HG02678 (cell line): ENCODE measurements around the gene CDK5RAP2.

Experiments used
- ATAC-seq: cut with Tn5 transposase; IDR thresholded peaks from one replicate; pipeline ENCODE4 v1.9.1; 2021; ENCODE audit warnings: mild to moderate bottlenecking, moderate library complexity; ENCODE audit not compliant: unreplicated experiment

CDK5RAP2 gene

DNA sequence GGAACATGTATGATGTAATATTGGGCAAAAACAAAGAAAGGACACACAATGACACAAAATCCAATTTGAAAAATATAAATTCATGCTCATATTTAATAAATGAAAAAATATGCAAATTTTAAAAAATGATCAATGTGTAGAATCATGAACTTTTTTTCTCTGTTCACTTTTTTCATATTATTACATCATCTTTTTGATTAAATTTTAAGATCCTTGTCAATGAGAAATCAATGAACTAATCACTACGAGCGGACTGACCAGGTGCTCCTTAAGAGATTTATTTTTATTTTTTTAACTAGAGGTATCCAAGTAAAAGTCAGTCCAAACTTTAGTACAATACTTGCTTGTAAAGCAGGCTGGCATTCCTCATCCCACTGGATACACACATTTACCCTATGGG is 174.1 kb downstream of the CDK5RAP2 start:
- no peak for ATAC-seq

DNA sequence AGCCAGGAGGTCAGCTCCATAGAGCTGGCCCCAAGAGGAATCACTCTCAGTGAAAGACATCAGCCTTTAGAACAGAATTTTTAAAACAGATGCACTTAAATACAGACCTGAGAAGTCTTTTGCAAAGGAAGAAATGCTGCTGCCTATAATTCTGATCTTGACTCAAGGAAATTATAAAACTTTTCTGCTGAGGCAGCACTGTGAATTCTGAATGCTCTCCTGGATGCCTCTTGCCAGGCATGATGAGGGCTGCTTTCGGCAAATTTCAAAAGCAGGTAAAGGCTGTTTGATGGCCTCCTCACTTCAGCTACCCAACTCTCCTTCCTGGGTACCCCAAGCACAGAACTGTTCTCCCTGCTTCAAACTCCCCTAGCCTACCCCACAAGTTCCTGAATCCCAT is 174.8 kb downstream of the CDK5RAP2 start:
- ATAC-seq = no peak

DNA sequence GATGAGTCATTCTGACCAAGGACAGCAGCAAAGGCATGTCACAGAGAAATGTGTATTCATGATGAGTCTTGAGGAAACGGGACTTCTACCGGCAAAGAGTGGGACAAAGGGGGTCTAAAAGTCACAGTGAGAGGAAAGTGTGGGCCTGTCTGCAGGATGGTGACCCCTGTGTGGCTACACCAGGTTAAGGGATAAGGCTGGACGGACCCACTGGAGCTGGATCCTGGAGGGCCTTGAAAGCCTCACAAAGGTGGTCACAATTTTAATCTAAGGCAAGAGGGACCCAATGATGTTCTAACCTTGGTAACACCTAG is 176.5 kb downstream of the CDK5RAP2 start:
- no peak for ATAC-seq

DNA sequence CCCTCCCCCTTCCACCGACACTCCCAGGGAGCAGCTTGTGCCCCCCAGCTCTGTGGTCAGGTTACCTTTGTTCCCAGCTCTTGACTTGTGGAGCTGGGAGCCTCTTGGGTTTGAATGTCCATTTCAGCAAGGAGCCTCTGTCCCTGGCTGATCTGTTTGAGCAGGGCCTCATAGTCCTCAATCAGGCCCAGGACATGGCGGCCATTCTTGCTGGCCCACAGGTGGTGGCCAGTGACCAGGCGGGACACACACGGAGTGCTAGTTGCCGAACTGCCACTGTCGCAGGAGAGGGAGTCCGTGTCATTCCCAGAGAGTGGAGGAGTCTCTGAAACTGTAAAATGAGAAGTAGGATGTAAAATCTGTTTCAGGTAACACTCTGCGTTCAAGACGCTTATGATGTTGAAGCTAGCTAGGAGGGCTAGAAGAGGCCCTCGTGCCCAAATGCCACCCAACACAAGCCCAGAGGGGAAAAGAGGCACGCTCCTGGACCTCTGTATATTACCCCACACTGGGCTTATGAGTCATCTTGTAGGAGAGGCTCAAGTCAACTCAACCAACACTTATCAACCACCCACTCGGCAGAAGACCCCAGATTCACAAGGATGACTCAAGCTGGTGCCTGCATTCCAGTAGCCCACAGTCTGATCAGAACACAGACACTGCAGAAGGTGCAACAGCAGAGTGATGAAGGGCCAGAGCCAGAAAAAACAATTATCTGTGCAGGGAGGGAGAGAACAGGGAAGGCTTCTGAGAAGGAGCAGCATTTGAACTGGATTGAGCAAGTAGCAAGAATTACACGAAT is 177.0 kb downstream of the CDK5RAP2 start:
- no peak for ATAC-seq

DNA sequence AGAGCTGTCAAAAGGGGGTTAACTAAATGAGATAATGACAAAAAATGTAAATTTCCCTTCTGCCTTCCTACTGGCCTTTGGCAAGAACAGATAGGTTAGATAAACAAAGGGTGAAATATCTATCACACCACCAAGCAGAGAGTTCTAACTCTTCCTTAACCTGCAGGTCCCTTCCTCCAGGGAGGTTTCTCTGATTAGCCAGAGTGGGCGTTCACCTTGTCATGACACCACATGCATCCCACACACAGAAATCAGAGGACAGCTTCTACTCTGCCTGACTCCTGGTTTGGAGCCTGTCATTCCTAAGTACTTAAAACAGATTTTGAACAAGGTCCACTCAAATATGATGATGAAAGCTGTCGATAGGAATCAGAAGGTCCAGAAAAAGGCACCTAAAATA is 180.0 kb downstream of the CDK5RAP2 start:
- no peak for ATAC-seq

DNA sequence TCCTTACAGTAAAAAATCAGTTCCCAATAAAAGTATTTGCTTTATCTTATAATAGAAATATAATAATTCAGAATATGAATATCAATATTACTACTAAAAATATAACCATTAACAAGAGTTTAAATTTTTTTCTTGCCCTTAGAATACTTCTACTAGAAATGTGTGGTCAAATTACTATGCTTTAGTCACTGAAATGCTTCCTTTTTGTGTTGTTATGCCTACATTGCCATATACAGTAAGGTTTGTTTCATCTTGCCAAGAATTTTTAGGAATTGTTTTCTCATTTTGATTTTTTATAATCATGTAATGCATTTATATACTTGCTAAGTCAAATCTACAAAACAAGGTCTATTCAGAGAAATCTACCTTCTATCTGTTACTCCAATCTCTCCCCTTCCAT is 181.7 kb downstream of the CDK5RAP2 start:
- ATAC-seq = no peak

DNA sequence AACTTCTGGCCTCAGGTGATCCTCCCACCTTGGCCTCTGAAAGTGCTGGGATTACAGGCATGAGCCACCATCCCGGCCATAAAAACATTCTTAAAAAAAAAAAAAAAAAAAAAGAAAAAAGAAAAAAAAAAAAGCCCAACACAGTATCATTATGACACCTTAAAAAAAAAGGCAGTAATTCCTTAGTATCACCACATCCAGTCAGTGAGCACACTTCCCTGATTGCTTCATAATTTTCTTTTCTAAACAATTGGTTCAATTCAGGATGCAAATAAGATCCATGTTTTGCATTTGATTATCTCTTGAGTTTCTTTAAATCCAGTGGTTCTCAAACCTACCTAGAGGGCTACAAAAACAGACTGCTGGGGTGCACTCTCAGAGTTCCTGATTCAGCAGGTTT is 182.5 kb downstream of the CDK5RAP2 start:
- no peak for ATAC-seq

DNA sequence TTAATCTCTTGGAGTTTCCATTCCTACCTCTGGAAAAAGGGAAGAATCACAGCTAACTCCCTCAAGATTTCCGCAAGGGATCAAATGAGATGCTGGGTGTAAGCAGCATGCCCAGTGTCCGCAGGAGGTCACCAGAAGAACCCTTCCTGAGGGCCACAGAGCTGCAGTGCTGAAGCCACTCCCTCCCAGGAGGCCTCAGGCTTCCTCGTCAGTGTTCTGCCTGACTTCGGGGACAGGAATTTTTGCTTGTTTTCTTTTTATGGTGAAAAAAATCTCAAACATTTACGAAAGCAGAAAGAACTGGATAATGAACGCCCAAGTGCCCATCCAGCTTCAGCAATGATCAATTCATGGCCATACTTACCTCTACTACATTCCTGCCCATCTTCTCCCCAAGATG is 183.0 kb downstream of the CDK5RAP2 start:
- ATAC-seq = no peak

DNA sequence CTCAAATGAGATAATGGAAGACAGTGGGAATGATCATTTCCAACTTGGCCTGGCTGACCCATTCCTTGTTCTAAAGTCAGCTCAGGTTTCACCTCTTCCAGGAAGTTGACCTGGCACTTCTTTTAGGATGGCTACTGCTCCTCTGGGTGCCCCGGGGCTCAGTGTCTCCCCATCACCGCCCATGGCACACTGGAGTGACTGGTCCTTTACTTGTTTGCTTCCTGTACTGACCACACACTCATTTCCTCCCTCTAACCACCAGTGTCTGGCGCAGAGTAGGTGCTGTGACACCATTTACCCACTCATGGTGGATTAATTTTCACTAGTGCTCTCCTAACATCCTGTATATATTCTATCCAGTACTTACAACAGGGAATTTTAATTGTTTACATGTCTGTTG is 183.5 kb downstream of the CDK5RAP2 start:
- ATAC-seq = no peak

DNA sequence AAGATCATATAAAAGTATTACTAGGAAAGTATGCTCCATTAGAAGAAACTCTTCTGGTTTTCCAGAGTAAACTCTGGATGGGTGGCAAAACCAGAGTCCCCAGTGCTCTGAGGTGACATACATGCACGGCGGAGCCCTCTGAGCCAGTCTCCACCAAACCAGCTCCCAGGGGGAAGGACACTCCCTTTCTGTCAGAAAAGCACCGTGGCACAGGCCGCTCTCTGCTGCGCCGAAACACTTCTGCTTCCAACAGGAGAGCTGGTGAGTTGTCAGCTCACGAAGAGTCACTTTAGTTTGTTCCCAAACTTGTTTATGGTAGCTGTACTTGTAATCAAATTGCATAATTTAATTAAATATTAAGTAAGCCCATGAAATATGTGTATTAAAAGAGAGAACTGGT is 184.6 kb downstream of the CDK5RAP2 start:
- no peak for ATAC-seq

DNA sequence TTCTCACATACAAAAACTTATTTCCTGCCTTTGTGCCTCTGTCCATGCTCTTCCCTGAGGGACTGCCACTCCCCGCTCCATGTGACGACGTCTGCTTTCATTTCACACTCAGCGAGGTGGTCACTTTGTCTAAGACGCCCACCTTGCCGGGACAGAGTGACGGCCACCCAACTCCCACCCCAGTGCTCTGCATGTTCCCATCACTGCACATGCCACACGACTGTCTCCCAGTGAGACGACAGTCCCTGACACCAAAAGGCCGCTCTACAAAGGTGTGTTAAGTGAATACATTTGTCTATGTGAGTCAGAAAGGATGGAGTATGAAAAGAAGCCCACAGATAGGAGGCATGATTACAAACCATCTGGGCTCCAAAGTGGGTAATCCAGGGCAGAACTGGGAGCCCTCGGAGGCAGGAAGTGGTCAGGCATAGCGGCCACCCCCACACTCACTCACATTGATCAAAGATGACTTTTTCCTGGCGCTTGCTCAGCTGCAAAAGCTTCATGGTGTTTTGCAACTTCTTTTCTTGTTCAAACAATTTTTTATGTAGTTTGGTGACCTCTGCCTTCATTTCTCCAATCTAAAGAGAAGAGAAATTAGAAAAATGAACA is 185.8 kb downstream of the CDK5RAP2 start:
- ATAC-seq = no peak

DNA sequence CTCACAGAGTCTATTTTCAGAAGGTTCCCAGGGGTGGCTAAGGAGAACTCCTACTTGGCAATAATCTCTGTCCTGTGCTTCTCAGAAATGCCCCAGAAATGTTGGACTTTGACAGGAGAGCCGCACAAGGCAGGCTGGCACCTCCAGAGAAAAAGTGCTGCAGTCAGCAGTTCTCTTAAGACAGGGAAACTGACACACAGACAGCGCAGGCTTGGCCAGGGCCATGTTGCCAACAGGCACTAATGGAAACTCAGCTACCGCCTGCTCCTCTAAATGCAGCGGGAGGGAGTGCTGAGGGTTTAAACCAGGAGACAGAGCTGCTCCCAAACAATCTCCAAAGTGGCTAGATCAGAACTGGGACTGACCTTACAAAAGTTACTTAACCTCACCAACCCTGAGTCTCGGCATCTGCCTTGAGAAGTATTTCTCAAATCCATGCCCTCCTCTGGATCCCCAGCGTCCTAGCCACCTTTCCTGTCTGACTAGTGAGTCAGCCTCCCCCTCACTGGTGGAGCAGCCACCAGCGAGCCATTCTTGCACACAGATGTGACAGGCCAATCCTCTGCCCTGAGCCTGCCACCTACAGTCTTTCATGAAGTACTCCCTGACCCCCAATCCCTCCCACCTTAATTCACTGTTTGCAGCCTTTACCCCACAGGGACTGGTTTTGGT is 186.4 kb downstream of the CDK5RAP2 start:
- no peak for ATAC-seq

DNA sequence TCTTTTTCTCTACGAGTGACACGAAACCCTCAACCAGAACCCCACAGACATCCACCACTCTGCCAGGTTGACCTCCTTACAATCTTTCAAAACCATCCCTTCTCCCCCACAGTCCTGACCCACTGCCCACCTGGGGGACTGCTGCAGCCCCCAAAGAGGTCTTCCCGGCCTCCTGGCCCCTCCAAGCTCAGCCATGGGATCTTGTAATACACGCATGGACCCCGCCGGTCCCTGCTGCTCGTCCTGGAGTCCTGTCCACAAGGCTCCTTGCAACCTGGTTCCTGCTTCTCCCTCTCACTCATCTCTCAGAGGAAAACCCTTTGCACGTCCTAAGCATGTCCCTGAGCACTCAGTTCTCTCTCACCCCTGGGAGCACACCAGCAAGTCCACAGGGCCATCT is 187.3 kb downstream of the CDK5RAP2 start:
- ATAC-seq = no peak

DNA sequence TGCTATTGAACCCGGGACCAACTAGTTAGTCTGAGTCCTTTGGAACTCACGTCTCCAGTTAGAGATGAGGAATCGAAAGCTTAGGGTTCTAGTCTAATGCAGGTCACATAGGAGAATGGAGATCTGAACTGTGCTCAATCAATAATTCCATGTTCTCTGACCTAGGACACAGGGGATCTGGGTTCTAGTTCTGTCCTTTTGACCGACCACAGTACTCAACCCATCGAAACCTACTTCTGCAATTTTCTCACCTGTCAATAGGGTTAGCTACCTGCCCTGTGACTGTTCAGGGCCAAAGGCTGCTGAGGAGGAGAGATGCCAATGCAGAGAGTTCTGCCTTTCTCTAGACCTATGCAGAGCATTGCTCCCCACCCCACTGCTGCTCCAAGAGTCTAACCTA is 187.7 kb downstream of the CDK5RAP2 start:
- ATAC-seq = no peak

DNA sequence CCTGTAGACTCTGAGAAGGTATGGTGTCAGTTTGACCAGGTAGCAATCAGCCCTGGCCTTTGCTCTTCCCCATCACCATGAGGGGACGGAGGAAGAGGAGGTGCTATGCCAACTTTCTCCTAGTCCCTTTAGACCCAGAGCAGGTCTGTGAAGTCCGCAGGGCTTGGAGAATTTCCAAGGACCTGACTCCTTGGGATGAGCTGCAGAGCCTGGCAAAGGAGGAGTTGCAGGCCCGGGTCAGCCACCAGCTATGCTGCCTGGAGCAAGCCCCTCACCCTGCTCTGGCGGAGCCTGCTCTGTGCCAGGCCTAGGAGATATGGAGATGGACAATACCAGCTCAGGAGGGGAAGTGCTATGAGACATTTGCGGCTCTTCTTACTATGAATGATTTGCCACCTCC is 188.3 kb downstream of the CDK5RAP2 start:
- no peak for ATAC-seq

DNA sequence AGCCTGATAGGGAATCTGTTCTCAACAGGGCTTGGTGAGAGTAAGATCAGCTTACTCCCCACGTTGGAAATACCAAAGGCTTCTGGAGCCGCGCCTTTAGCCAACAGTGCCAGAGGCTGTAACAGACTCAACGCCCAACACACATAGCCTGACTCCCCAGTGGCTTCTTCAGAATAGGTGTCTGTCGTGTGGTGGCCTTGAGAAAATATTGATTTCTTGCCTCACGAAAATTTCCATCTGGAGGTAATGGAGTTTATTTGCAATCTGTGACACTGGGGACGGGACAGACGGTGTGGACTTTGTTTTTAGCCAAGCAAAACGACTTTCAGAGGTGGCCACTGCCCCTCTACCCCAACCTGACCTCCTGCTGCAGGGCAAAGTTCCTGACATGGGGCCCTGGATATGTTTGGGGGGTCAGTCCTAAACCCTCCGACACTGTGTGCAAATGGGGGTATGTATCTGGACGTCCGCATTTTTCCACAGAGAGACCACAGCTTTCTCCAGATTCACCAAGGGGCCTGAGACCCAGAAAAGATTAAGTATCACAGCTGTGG is 189.3 kb downstream of the CDK5RAP2 start:
- no peak for ATAC-seq

DNA sequence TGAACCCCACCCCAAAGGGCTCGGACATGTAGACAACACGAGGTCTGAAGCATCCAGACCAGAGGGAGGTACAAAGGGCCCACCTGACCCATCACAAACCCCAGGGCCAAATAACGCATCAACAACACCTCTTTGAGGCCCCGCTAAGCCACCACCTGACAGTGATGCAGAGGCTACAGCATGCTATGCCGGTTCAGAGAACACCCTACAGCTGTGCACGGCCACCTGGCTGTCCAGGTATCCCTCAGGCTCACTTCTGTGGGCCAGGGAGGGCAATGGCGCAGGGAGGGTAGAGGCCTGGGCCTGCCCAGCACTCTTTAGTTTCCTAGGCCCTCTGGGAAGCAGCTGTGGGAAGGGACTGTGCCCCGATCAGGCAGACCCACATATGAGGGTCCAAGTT is 190.1 kb downstream of the CDK5RAP2 start:
- no peak for ATAC-seq

DNA sequence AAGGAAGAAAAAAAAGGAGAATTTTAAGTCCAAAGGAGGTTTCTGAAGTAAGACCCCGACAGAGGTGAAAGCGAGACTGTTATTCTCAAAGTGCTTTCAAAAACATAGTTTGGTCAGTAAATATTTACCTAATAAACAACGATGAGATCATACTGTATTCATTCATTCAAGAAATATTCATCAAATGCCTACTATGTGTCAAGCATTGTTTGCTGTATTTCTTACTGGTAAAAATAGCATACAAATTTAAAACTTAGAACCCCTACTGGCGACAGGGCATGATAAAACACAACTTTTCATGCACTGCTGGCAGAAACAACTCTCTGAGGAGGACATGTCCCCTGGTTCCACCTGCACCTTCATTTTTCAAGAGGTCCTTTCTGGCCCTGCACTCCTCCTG is 190.7 kb downstream of the CDK5RAP2 start:
- ATAC-seq = no peak

DNA sequence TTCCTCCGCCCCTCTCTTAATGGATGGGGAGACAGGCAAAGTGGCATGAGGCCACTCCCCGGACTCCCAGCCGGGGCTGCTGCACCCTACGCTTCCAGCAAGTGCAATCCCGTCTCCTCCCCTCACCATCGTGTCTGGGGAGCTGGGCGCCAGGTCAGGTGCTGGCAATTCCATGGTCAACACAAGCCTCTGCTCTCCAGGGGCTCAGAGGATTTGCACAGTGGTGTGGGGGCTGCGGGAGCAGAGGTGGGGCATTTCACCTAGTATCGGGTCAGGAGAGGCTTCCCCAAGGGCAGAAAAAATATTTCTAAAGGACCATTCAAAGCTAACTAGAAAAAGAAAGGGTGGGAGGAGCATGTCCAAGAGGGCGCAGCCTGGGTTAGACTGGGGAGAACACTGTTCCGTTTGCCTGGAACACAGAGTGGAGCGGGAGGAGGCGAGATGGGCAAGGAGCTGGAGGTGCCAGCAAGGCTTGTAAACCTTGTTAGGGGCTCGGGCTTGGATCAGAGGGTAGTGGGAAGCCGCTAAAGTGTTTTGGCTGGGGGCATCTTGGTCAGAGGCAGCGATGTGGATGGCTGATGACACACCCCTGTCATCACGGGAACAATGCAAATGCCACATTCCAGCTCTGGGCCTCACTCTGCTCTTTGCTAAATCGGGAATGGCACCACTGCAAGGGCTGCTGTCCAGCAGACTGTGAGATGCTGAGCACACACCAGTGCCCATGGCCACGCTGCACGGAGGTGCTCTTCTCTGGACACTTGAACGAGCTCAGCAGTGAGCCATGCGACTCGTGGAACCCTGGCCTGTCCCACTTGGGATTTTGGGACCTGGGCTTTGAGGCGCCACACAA is 191.7 kb downstream of the CDK5RAP2 start:
- ATAC-seq = no peak

DNA sequence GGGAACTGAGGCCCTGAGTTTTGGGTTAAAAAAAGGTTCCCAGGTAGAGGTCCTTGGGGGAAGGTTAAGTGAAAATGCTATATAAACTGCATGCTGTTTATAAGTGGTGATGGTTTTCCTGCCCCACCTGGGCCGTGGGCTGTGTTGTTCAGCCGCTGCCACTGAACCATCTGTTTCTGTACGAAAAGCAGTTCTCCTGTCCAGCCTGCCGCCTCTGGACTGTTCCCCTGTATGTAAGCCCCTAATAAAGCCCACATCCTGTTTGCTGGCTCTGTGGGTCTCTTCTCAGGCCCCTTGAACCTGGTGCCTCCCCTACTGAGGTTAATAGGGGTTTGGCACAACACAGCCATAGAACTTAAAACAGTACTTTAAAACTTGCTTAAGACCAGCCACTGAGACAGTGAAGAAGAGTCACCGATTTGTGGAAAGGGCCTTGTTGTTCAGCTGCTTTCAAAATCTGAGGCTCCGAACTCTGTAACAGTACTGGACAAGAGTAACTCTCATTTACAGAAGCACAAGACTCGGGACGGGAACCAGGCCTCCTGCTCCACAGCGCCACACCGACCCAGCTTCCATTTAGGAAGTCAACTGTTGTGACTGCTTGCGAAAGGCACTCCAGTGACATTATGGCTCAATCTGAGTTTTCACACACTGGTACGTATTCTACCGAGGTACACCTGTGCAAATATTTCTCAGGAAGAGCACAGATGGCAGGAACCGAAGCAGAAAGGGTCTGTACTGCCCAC is 192.5 kb downstream of the CDK5RAP2 start:
- no peak for ATAC-seq
